ENCODE data around the gene ECSCR.

GRCh38 chr5:139474890-139475791 is 12.6 kb upstream of the ECSCR start:
- TF ChIP-seq GATA2 (IDR thresholded peaks at IDR 0.05; ENCODE audit: low read depth, low read length) = no peak
- TF ChIP-seq GATA3 (IDR thresholded peaks at IDR 0.05; ENCODE audit: low read depth, low read length) = no peak
